Activated T-cell treated with anti-CD3 and anti-CD28 coated beads, Interleukin-2, amount 50 U/mL, for 4 hours (primary cell): ENCODE data around the gene MAP3K7CL. TPM values are rescaled to one million over a fixed set of nuclear protein-coding genes. Genes with fewer than 3 reads are reported as not detected.
A peak's percentile ranks its signal among the peaks of the same experiment; 100 is the strongest.

ENCODE experiments used
- ATAC-seq, 2 donors: fragments of 200-7000 bp; cut with Tn5 transposase; one replicate each; pipeline ENCODE4 v1.10.0; 2021
- DNase-seq: peaks from one replicate; pipeline ENCODE4 v3.0.0-alpha.2; 2020
- H3K27me3 Mint-ChIP-seq: one replicate; pipeline ENCODE4 v1.8.0; 2021; ENCODE audit warnings: low read depth, mixed read lengths
- H3K36me3 Mint-ChIP-seq: one replicate; pipeline ENCODE4 v1.8.0; 2022; ENCODE audit warnings: mixed read lengths; ENCODE audit not compliant: insufficient read depth
- H3K4me1 Mint-ChIP-seq: one replicate; pipeline ENCODE4 v1.8.0; 2021; ENCODE audit warnings: low read depth, mixed read lengths
- H3K4me3 Mint-ChIP-seq: one replicate; pipeline ENCODE4 v1.8.0; 2021; ENCODE audit warnings: mild to moderate bottlenecking, moderate library complexity, mixed read lengths
- H3K9me3 Mint-ChIP-seq: one replicate; pipeline ENCODE4 v1.8.0; 2021; ENCODE audit warnings: mixed read lengths
- total RNA-seq, 3 donors: library from RNA; stranded (reverse); gene quantifications; one replicate each; pipeline ENCODE4 v1.2.1, GENCODE V29; 2021

The MAP3K7CL gene
- total RNA-seq, 3 donors from 2014 or later = 0.96 to 1.4 (median 1.3) TPM

DNA sequence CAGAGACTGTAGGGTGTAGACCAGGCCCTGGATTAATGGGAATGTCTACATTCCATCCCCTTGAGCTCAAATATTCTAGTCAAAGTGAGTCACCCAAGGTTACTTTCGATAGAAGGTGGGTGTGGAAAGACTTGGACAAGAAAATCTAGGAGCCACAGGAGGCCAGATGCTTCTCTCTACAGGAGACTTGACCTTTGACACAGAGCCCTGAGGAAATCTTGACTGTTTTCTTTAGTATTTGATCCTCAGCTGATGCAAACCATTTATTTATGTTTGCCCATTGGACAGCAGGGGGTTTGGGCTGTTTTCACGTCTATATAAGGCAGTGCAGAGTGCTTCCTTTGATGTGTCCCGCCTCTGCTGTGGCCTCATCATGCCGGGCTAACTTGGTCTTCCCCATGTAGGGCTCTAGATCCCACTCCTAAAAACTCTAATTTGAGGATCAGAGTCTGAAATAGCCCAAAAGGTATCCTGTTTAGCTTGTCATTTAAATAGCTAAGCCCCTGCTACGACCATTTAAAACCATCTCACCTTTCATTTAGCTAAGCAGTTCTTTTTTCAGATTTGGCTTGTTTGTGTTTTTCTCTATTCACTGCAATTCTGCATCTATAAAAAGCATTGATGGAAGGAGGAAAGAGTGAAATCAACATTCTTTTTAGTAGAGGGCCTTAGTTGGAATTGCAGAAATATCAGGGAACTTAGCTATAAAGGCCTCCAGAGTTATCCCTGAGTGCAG lies 15.5 kb upstream of the MAP3K7CL start:
- Mint-ChIP-seq H3K9me3 (no peaks in the 10 kb centered on the region), H3K27me3 (no peaks in the 10 kb centered on the region), H3K36me3 (peaks cover 10% of the 10 kb centered on the region), H3K4me1 (no peaks in the 10 kb centered on the region), H3K4me3 (no peak overlapping the region)
- DNase-seq = no peak
- ATAC-seq = no peak

GRCh38 chr21:29115899-29116298 lies 14.5 kb upstream of the MAP3K7CL start:
- peaks cover 5% of the 10 kb centered on the region for H3K36me3 Mint-ChIP-seq
- no peaks in the 10 kb centered on the region for H3K27me3 Mint-ChIP-seq
- DNase-seq = no peak
- no peaks in the 10 kb centered on the region for H3K9me3 Mint-ChIP-seq
- ATAC-seq = no peak
- H3K4me1 Mint-ChIP-seq = no peaks in the 10 kb centered on the region
- no peak overlapping the region for H3K4me3 Mint-ChIP-seq

- no peak for ATAC-seq
- H3K36me3 Mint-ChIP-seq = peaks cover 5% of the 10 kb centered on the region
- H3K27me3 Mint-ChIP-seq = no peaks in the 10 kb centered on the region
- H3K4me3 Mint-ChIP-seq = no peak overlapping the region
- H3K4me1 Mint-ChIP-seq = no peaks in the 10 kb centered on the region
- no peaks in the 10 kb centered on the region for H3K9me3 Mint-ChIP-seq
- DNase-seq = no peak
Measured at GRCh38 chr21:29117372-29117955, 13.0 kb upstream of the MAP3K7CL start.

DNA sequence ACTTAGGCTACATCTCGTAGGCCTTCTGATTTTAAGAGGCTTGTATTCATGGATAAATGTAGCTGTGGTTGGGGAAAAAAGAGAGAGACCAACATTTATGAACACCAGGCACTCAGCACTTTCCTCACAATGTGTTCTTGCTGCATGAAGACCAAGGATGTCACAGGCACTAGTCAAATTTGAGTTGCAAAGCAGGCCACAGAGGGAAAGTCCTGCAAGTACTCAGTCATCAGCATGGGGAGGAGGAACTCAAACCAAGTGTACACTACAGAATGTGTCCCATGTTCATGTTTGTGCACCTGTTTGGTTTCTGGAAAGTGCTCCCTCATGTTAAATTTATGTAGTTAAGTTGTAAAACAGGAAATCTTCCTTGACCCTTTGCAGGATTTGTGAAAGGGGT lies 8.7 kb upstream of the MAP3K7CL start:
- H3K36me3 Mint-ChIP-seq = peaks cover 12% of the 10 kb centered on the region
- ATAC-seq = no peak
- DNase-seq = no peak

DNA sequence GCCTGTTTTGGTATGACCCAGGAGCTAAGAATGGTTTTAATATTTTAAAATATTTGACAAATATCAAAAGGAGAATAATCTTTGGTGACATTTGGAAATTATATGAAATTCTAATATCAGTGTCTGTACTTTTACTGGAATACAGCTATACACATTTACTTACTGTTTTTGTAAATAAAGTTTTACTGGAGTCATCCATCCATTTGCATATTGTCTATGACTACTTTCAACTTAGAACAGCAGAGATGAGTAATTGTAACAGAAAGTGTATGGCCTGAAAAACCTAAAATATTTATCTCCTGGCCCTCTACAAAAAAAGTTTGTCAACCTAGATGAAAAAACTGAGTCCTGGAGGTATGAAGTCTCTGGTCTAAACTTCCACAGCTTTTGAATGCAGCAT lies 5.8 kb upstream of the MAP3K7CL start:
- Mint-ChIP-seq H3K4me1 (no peaks in the 10 kb centered on the region), H3K27me3 (no peaks in the 10 kb centered on the region), H3K9me3 (no peaks in the 10 kb centered on the region), H3K4me3 (no peak overlapping the region), H3K36me3 (peaks cover 9% of the 10 kb centered on the region)
- ATAC-seq (no peak), DNase-seq (no peak)

More for the DNA sequence above, 8.7 kb upstream of the MAP3K7CL start:
- H3K9me3 Mint-ChIP-seq = no peaks in the 10 kb centered on the region
- H3K27me3 Mint-ChIP-seq = no peaks in the 10 kb centered on the region
- H3K4me1 Mint-ChIP-seq = no peaks in the 10 kb centered on the region
- no peak overlapping the region for H3K4me3 Mint-ChIP-seq

GRCh38 chr21:29125191-29125590 lies 5.3 kb upstream of the MAP3K7CL start:
- no peak overlapping the region for H3K4me3 Mint-ChIP-seq
- ATAC-seq (no peak), DNase-seq (no peak)
- H3K9me3 Mint-ChIP-seq = no peaks in the 10 kb centered on the region
- no peaks in the 10 kb centered on the region for H3K4me1 Mint-ChIP-seq
- H3K36me3 Mint-ChIP-seq = peaks cover 9% of the 10 kb centered on the region
- no peaks in the 10 kb centered on the region for H3K27me3 Mint-ChIP-seq

DNA sequence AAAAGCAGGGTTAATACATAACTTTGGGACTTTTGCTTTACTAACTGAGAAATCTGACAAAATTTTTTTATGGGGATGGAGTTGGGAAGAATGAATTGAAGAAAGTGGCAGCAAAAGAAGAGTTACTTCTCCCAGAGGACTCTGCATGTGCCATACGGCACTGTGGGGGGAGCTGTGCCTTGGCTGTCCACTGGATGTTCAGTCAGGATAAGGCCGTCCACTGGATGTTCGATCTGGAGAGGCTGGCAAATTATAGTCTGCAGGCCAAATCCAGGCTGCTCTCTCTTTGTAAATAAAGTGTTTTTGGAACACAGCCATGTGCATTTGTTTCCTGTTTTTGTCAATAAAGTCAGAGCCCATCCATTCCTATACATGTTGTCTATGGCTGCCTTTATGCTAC lies 4.5 kb upstream of the MAP3K7CL start:
- Mint-ChIP-seq H3K27me3 (no peaks in the 10 kb centered on the region), H3K4me1 (no peaks in the 10 kb centered on the region), H3K4me3 (no peak overlapping the region), H3K36me3 (peaks cover 9% of the 10 kb centered on the region), H3K9me3 (no peaks in the 10 kb centered on the region)
- ATAC-seq (no peak), DNase-seq (no peak)

DNA sequence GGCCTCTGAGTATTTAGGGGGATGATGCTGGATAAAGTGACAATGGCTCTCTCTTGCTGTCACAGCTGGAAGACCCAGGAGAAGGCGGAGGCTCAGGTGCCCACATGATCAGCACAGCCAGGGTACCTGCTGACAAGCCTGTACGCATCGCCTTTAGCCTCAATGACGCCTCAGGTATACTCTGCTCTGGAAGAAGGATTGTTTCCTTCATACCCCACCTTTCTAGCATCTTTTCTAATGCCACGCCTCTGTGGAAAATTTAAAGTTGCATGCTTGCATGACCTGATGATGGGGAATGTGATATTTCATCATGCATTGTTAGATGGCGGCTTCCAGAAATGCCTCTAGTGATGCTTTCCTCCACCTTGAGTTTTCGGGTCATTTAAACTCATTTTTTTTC lies 2.8 kb downstream of the MAP3K7CL start:
- Mint-ChIP-seq H3K36me3 (peaks cover 4% of the 10 kb centered on the region), H3K4me1 (no peaks in the 10 kb centered on the region), H3K9me3 (no peaks in the 10 kb centered on the region), H3K27me3 (no peaks in the 10 kb centered on the region), H3K4me3 (no peak overlapping the region)
- ATAC-seq (no peak), DNase-seq (no peak)

- Mint-ChIP-seq H3K4me3 (no peak overlapping the region), H3K36me3 (peaks cover 4% of the 10 kb centered on the region), H3K27me3 (no peaks in the 10 kb centered on the region), H3K4me1 (no peaks in the 10 kb centered on the region), H3K9me3 (no peaks in the 10 kb centered on the region)
- DNase-seq (no peak), ATAC-seq (no peak)
Measured at GRCh38 chr21:29133796-29134195, 3.4 kb downstream of the MAP3K7CL start.

DNA sequence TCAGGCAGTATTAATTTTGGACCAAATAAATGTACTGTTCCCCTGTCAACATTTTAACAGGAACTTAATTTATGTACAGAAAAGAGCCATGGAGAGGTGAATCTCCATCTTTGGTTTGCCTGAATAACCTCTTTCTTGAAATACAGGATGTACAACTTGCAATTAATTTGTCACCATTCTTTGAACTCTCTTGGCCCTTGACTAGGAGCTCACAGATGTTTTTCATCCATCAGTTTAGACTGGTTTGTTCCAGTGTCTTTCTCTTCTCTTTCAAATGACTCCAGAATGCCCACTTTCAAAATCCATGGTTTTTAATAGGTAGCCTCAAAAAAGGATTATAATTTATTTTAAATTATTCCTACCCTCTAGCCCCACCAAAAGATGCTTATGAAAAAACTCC lies 5.0 kb downstream of the MAP3K7CL start:
- H3K36me3 Mint-ChIP-seq = peaks cover 1% of the 10 kb centered on the region
- H3K9me3 Mint-ChIP-seq = no peaks in the 10 kb centered on the region
- H3K27me3 Mint-ChIP-seq = no peaks in the 10 kb centered on the region
- no peak for ATAC-seq
- H3K4me1 Mint-ChIP-seq = no peaks in the 10 kb centered on the region
- DNase-seq = no peak
- no peak overlapping the region for H3K4me3 Mint-ChIP-seq

GRCh38 chr21:29136033-29136432 lies 5.6 kb downstream of the MAP3K7CL start:
- H3K4me3 Mint-ChIP-seq = no peak overlapping the region
- H3K4me1 Mint-ChIP-seq = no peaks in the 10 kb centered on the region
- ATAC-seq (no peak), DNase-seq (no peak)
- no peaks in the 10 kb centered on the region for H3K9me3 Mint-ChIP-seq
- no peaks in the 10 kb centered on the region for H3K27me3 Mint-ChIP-seq
- peaks cover 1% of the 10 kb centered on the region for H3K36me3 Mint-ChIP-seq

- peaks cover 2% of the 10 kb centered on the region for H3K4me1 Mint-ChIP-seq
- H3K9me3 Mint-ChIP-seq = no peaks in the 10 kb centered on the region
- H3K27me3 Mint-ChIP-seq = no peaks in the 10 kb centered on the region
- ATAC-seq = no peak
- DNase-seq = no peak
- no peak overlapping the region for H3K4me3 Mint-ChIP-seq
- H3K36me3 Mint-ChIP-seq = peaks cover 2% of the 10 kb centered on the region
Measured at GRCh38 chr21:29144736-29145353, 14.4 kb downstream of the MAP3K7CL start.

DNA sequence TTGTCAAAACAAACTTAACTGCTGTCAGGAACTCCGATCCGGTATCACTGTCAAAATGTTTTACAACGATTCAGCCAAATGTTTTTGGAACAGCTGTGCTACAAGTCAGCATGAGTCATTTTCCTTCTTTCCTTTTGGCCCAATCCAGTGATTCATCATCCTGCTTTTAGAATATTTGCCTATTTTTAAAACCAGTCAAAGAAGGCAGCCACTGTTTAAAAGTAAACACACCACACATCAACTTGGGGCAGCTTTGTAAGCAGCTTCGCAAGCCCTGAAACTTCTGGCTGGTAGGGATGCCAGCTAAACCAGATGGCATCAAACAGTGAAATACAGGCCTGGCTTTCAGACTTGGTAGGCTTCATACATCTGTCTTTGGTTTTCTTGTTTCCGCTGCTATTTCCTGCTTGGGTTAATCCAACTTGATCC lies 14.9 kb downstream of the MAP3K7CL start:
- Mint-ChIP-seq H3K36me3 (peaks cover 4% of the 10 kb centered on the region), H3K9me3 (no peaks in the 10 kb centered on the region), H3K4me1 (peaks cover 2% of the 10 kb centered on the region), H3K4me3 (no peak overlapping the region), H3K27me3 (no peaks in the 10 kb centered on the region)
- ATAC-seq = peak in 1 of 2 donors; percentile 46
- no peak for DNase-seq

- no peak for DNase-seq
- no peaks in the 10 kb centered on the region for H3K9me3 Mint-ChIP-seq
- peaks cover 4% of the 10 kb centered on the region for H3K36me3 Mint-ChIP-seq
- no peak overlapping the region for H3K4me3 Mint-ChIP-seq
- peaks cover 2% of the 10 kb centered on the region for H3K4me1 Mint-ChIP-seq
- no peak for ATAC-seq
- no peaks in the 10 kb centered on the region for H3K27me3 Mint-ChIP-seq
Measured at GRCh38 chr21:29145852-29146453, 15.5 kb downstream of the MAP3K7CL start.

- Mint-ChIP-seq H3K36me3 (peaks cover 2% of the 10 kb centered on the region), H3K9me3 (no peaks in the 10 kb centered on the region), H3K27me3 (no peaks in the 10 kb centered on the region), H3K4me3 (no peak overlapping the region), H3K4me1 (peaks cover 2% of the 10 kb centered on the region)
- ATAC-seq (no peak), DNase-seq (no peak)
Measured at GRCh38 chr21:29146726-29147125, 16.3 kb downstream of the MAP3K7CL start.
